Right renal pelvis (tissue), 4 donors: ENCODE results near the gene GALNT2. TPM values are rescaled to one million over a fixed set of nuclear protein-coding genes. Genes with fewer than 3 reads are reported as not detected.

Source experiments
- DNase-seq, 4 donors: peaks; one replicate each; pipeline ENCODE4 v3.0.0-alpha.2; 2013; ENCODE audit warnings: low read depth in 4 of 4, low spot score in 3 of 4, missing footprints in 1 of 4
- polyA plus RNA-seq, 4 donors: library from polyadenylated mRNA; unstranded; fragments of 120-200 nt; gene quantifications; one replicate each; pipeline ENCODE4 v1.2.1, GENCODE V29; 2013; ENCODE audit not compliant: insufficient read length in 4 of 4

GALNT2 gene
- polyA plus RNA-seq = 10 to 100 TPM; 61.4 to 72.6 (median 65.7) TPM

GRCh38 chr1:230066466-230067404 lies at the start of gene GALNT2:
GALNT2 (plus strand) TSS chr1:230067238; CDS start chr1:230067281, 43 bp downstream.
- DNase-seq = peak; percentile 62 to 84 (median 78)

- no peak for DNase-seq
Measured at GRCh38 chr1:230020451-230020850, 46.6 kb upstream of the GALNT2 start.

- DNase-seq = no peak
Measured at GRCh38 chr1:230022666-230023380, 44.2 kb upstream of the GALNT2 start.

- no peak for DNase-seq
Measured at GRCh38 chr1:230025686-230026085, 41.4 kb upstream of the GALNT2 start.

GRCh38 chr1:230026139-230026538 lies 40.9 kb upstream of the GALNT2 start:
- DNase-seq = no peak

GRCh38 chr1:230026572-230026971 lies 40.5 kb upstream of the GALNT2 start:
- DNase-seq = no peak

- DNase-seq = no peak
Measured at GRCh38 chr1:230028602-230029223, 38.3 kb upstream of the GALNT2 start.

- no peak for DNase-seq
Measured at GRCh38 chr1:230029244-230029941, 37.6 kb upstream of the GALNT2 start.

GRCh38 chr1:230030122-230030821 lies 36.8 kb upstream of the GALNT2 start:
- DNase-seq = no peak

- DNase-seq = no peak
Measured at GRCh38 chr1:230031131-230031530, 35.9 kb upstream of the GALNT2 start.

GRCh38 chr1:230032516-230033281 lies 34.3 kb upstream of the GALNT2 start:
- no peak for DNase-seq

GRCh38 chr1:230037261-230037660 lies 29.8 kb upstream of the GALNT2 start:
- no peak for DNase-seq

- no peak for DNase-seq
Measured at GRCh38 chr1:230040440-230040839, 26.6 kb upstream of the GALNT2 start.

GRCh38 chr1:230043081-230043480 lies 24.0 kb upstream of the GALNT2 start:
- DNase-seq = no peak

GRCh38 chr1:230044729-230045128 lies 22.3 kb upstream of the GALNT2 start:
- DNase-seq = no peak

GRCh38 chr1:230047114-230047865 lies 19.7 kb upstream of the GALNT2 start:
- DNase-seq = no peak

GRCh38 chr1:230048322-230048721 lies 18.7 kb upstream of the GALNT2 start:
- DNase-seq = no peak

- no peak for DNase-seq
Measured at GRCh38 chr1:230048922-230049321, 18.1 kb upstream of the GALNT2 start.
